Activated T-helper 2 cell treated with anti-CD3 and anti-CD28 coated beads, Interferon-gamma antibody, Interleukin-2, Interleukin-4, amounts not matched to agents 10 μg/mL and 5 μg/mL and 100 μg/mL, durations not matched to agents 14 hours and 24 hours and 36 hours (primary cell): ENCODE results near the gene EML3. TPM values are rescaled to one million over a fixed set of nuclear protein-coding genes. Genes with fewer than 3 reads are reported as not detected.
"Not testable (repeated sequence)": the region's sequence is repeated elsewhere in the genome, so short reads cannot be mapped to it uniquely, and the experiment has no call there.

ENCODE experiments used
- DNase-seq: peaks from one replicate; pipeline ENCODE4 v3.0.0; 2021; ENCODE audit warnings: low spot score
- H3K27ac Mint-ChIP-seq: one replicate; pipeline ENCODE4 v1.8.0; 2021; ENCODE audit warnings: mixed read lengths
- H3K27me3 Mint-ChIP-seq: one replicate; pipeline ENCODE4 v1.8.0; 2021; ENCODE audit warnings: low read depth, mixed read lengths
- H3K36me3 Mint-ChIP-seq: one replicate; pipeline ENCODE4 v1.8.0; 2021; ENCODE audit warnings: low read depth, mixed read lengths
- H3K4me1 Mint-ChIP-seq: one replicate; pipeline ENCODE4 v1.8.0; 2021; ENCODE audit warnings: low read depth, mixed read lengths
- H3K4me3 Mint-ChIP-seq: one replicate; pipeline ENCODE4 v1.8.0; 2021; ENCODE audit warnings: low read depth, mild to moderate bottlenecking, moderate library complexity, mixed read lengths
- H3K9me3 Mint-ChIP-seq: one replicate; pipeline ENCODE4 v1.8.0; 2021; ENCODE audit warnings: mixed read lengths
- intact Hi-C: fragments of 100-400 bp; cut with micrococcal nuclease; formaldehyde crosslinking; loops from one replicate; pipeline ENCODE4 v1.15.1; 2023
- total RNA-seq: library from RNA; stranded (reverse); gene quantifications from 2 replicates; pipeline ENCODE4 v1.2.3, GENCODE V29; 2022

Gene EML3, protein sequence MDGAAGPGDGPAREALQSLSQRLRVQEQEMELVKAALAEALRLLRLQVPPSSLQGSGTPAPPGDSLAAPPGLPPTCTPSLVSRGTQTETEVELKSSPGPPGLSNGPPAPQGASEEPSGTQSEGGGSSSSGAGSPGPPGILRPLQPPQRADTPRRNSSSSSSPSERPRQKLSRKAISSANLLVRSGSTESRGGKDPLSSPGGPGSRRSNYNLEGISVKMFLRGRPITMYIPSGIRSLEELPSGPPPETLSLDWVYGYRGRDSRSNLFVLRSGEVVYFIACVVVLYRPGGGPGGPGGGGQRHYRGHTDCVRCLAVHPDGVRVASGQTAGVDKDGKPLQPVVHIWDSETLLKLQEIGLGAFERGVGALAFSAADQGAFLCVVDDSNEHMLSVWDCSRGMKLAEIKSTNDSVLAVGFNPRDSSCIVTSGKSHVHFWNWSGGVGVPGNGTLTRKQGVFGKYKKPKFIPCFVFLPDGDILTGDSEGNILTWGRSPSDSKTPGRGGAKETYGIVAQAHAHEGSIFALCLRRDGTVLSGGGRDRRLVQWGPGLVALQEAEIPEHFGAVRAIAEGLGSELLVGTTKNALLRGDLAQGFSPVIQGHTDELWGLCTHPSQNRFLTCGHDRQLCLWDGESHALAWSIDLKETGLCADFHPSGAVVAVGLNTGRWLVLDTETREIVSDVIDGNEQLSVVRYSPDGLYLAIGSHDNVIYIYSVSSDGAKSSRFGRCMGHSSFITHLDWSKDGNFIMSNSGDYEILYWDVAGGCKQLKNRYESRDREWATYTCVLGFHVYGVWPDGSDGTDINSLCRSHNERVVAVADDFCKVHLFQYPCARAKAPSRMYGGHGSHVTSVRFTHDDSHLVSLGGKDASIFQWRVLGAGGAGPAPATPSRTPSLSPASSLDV
- 144 and 146 TPM in 2 replicates for total RNA-seq

DNA sequence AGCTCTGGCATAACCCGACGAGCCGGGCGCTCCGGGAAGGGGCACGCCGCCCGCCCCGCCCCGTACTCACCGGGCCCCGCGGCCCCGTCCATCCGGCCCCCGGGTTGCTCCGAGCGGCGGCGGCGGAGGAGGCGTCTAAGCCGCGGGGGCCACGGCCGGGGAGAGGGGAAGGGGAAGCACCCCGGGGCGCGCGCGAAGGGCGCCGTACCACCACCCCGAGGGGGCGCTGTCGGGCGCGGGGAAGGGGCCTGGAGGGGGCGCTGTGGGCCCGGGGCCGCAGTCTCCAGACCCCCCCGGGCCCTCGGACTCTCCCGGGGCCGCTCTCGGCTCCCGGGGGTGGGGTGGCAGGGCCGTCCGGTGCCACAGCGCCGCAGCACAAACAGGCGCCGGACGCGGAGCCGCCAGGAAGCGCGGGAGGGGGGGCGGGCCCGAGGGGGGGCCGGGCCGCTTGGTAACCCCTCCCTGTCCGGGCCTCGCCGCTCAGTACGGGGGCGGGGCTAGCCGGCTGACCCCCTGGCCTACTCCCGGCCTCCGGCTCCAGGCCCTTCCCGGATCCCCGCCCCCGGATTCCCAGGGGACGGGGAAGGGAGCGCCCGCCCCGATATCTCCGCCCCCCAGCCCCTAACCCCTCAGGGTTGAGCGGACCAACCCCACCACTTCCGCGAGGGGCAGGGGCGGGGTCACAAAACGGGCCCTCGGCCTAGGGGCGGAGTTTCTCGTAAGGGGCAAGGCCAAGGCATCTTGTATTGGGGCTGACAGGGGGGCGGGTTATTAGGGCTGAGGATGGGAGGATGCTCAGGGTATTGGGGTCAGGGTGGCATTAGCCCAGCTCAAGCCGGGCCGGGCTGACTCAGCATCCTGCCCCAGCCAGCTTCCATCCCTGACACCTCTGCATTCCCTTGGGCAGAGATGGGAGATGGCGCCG is at the start of gene EML3, which contains the start of gene ROM1:
Gene EML3 (minus strand): TSS at position 410 of the 925 bp plus-strand sequence. CDS start 318 bp downstream, at position 92.
Gene ROM1 (plus strand): TSS at position 892 of the 925 bp plus-strand sequence. CDS start 25 bp downstream, at position 917.
- Mint-ChIP-seq H3K27ac (peak within 1 kb of the TSS; percentile 95), H3K27me3 (no peaks in the 10 kb centered on the region), H3K4me1 (peaks cover 34% of the 10 kb centered on the region), H3K9me3 (no peaks in the 10 kb centered on the region), H3K4me3 (peak within 1 kb of the TSS; percentile 99), H3K36me3 (peaks cover 59% of the 10 kb centered on the region)
- DNase-seq: peak; percentile 86
- intact Hi-C loops: loop anchor here (1.0 to 5.0 kb wide), 4 partner anchors 9 to 52 kb away; partner anchors contain the start of genes B3GAT3, C11orf98, CSKMT and EEF1G

DNA sequence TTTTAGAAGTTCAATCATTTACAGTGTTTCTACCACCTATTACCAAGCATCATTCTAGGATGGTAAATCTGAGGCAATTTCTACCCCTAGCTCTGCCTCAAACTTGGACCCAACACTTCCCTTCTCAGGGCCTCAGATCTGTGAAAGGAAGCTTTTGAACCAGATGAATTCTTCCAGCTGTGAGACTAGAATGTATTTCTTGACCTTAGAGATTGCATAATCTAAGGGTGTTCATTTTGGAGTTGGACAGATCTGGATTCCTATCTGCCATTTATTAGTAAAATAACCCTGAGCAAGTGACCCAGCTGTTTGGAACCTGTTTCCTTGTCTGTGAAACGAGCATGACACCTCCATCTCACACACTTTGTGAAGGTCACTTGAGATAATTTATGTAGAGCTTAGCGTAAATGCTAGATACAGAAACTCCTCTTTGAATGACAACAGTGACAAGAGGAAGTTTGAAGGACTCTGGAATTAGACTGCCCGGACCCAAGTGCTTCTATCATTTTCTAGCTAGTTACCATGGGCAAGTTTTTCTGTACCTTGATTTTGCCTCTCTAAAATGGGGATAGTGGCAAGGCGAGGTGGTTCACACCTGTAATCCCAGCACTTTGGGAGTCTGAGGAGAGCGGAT is 44.3 kb upstream of the EML3 start:
- no peak overlapping the region for H3K4me3 Mint-ChIP-seq

DNA sequence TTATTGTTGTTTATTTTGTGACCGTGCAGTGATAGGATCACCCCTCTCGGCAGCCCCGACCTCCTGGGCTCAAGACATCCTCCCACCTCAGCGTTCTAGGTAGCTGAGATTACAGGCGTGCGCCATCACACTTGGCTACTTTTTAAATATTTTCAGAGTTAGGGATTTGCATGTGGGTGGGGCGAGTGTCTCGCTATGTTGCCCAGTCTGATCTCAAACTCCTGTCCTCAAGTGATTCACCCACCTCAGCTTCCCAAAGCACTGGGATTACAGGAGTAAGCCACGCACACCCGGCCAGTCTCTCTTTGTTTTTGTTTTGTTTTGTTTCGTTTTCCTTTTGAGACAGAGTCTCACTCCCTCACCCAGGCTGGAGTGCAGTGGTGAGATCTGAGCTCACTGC is 41.7 kb upstream of the EML3 start:
- intact Hi-C loops: loop anchor here (5.0 kb wide), 1 partner anchor 73 kb away; the partner anchor contains the start of genes HNRNPUL2 and TTC9C
- H3K4me3 Mint-ChIP-seq: peak overlapping the region; percentile 37
- peaks cover 10% of the 10 kb centered on the region for H3K4me1 Mint-ChIP-seq
- H3K27me3 Mint-ChIP-seq: no peaks in the 10 kb centered on the region
- H3K27ac Mint-ChIP-seq: peak overlapping the region; percentile 25
- H3K36me3 Mint-ChIP-seq: peaks cover 10% of the 10 kb centered on the region
- H3K9me3 Mint-ChIP-seq: no peaks in the 10 kb centered on the region
- no peak for DNase-seq

More for the DNA sequence above, 44.3 kb upstream of the EML3 start:
- H3K4me1 Mint-ChIP-seq: peaks cover 6% of the 10 kb centered on the region
- intact Hi-C loops: no loop called here
- H3K36me3 Mint-ChIP-seq: peaks cover 8% of the 10 kb centered on the region
- no peaks in the 10 kb centered on the region for H3K9me3 Mint-ChIP-seq
- no peak for DNase-seq
- no peak overlapping the region for H3K27ac Mint-ChIP-seq
- no peaks in the 10 kb centered on the region for H3K27me3 Mint-ChIP-seq

DNA sequence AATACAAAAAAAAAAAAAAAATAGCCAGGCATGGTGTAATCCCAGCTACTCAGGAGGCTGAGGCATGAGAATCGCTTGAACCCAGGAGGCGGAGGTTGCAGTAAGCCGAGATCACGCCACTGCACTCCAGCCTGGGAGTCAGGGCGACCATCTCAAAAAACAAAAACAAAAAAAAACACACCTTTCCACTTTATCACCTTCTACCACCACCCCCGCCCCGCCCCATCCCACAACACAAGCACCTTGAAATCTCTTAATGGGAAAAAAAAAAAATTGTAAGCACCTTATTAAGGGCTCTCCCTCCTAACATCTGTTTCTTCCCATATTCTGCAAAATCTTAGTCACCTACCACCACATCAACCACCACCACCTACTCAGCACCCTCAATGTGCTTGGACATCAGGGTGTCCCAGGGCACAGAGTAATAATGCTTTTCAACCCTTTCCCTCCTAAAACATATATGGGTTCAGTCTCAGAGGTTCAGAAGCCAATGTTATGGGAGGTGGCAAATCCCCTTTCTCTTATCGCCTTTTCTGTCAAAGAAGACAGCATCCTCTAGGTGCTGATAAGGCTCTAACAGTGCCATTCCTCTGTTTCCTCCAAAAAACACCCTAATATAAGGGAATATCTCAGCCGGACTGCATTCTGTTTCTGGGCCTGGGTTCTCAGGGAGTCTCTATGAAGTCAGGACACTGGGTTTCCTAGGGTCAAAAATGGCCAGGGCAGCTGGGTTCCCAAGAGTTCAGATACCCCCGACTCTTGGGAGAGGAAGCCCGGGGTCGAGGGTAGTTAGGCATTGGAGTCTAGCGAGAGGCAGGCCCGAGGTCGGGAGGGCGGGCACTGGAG is 39.8 kb upstream of the EML3 start:
- Mint-ChIP-seq H3K4me3 (peak overlapping the region; percentile 98), H3K27ac (peak overlapping the region; percentile 92), H3K27me3 (no peaks in the 10 kb centered on the region), H3K4me1 (peaks cover 10% of the 10 kb centered on the region), H3K36me3 (peaks cover 19% of the 10 kb centered on the region), H3K9me3 (no peaks in the 10 kb centered on the region)
- intact Hi-C loops: loop anchor here (1.0 to 5.0 kb wide), 4 partner anchors 19 to 75 kb away; partner anchors contain the start of genes EML3, HNRNPUL2, MTA2 and ROM1
- no peak for DNase-seq

DNA sequence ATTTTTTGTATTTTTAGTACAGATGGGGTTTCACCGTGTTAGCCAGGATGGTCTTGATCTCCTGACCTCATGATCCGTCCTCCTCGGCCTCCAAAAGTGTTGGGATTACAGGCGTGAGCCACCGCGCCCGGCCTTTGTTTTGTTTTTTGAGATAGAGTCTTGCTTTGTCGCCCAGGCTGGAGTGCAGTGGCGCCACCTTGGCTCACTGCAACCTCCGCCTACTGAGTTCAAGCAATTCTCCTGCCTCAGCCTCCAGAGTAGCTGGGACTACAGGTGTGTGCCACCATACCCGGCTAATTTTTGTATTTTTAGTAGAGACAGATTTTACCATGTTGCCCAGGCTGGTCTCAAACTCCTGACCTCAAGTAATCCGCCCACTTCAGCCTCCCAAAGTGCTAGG is 37.7 kb upstream of the EML3 start:
- not testable (repeated sequence) for H3K27me3 Mint-ChIP-seq, H3K9me3 Mint-ChIP-seq, DNase-seq, H3K27ac Mint-ChIP-seq, H3K4me3 Mint-ChIP-seq
- intact Hi-C loops: loop anchor here (5.0 kb wide), 1 partner anchor 77 kb away; the partner anchor contains the start of genes HNRNPUL2 and TTC9C
- Mint-ChIP-seq H3K4me1 (peaks cover 19% of the 10 kb centered on the region), H3K36me3 (peaks cover 27% of the 10 kb centered on the region)

DNA sequence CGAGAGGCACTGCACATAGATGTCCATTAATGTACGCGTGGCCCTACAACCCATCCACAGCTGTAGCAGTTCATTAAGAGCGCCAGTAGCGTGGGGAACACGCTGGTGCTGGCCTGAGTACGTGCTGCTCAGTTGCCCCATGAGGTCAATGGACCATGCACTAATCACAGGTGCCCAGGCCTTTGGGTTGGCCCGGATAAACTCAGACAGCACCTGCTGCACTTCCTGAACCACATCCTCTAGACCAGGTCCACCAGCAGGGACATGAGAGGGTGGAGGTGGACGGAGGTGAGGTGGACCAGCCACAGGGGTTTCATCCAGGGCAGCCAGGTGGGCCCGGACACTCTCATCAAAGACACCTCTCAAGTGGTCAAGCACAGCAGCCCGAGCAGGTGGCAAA is 36.9 kb upstream of the EML3 start:
- H3K27me3 Mint-ChIP-seq: no peaks in the 10 kb centered on the region
- H3K36me3 Mint-ChIP-seq: peaks cover 33% of the 10 kb centered on the region
- no peak overlapping the region for H3K27ac Mint-ChIP-seq
- H3K4me3 Mint-ChIP-seq: no peak overlapping the region
- intact Hi-C loops: no loop called here
- no peak for DNase-seq
- H3K9me3 Mint-ChIP-seq: no peaks in the 10 kb centered on the region
- H3K4me1 Mint-ChIP-seq: peaks cover 22% of the 10 kb centered on the region

DNA sequence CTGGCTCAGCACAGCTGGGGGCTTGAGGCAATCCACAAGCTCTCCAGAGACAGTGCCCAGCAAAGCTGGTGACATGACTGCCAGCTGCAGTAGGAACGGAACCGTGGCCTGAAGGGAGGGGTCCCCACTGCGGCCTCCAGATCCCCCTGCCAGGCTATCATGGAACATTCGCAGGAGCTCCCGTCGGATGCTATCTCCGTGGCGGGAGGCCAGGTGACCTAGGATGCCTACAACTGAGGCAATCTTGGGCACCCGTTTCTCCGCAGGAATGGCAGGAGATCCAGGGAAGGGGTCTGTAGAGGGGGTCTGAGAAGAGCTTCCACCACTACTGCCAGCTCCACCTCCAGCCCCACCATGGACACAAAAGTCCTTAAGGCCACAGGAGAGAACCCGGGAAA is 36.4 kb upstream of the EML3 start:
- H3K4me1 Mint-ChIP-seq: peaks cover 24% of the 10 kb centered on the region
- H3K36me3 Mint-ChIP-seq: peaks cover 38% of the 10 kb centered on the region
- no peak overlapping the region for H3K27ac Mint-ChIP-seq
- H3K4me3 Mint-ChIP-seq: no peak overlapping the region
- DNase-seq: no peak
- intact Hi-C loops: no loop called here
- H3K27me3 Mint-ChIP-seq: no peaks in the 10 kb centered on the region
- no peaks in the 10 kb centered on the region for H3K9me3 Mint-ChIP-seq

DNA sequence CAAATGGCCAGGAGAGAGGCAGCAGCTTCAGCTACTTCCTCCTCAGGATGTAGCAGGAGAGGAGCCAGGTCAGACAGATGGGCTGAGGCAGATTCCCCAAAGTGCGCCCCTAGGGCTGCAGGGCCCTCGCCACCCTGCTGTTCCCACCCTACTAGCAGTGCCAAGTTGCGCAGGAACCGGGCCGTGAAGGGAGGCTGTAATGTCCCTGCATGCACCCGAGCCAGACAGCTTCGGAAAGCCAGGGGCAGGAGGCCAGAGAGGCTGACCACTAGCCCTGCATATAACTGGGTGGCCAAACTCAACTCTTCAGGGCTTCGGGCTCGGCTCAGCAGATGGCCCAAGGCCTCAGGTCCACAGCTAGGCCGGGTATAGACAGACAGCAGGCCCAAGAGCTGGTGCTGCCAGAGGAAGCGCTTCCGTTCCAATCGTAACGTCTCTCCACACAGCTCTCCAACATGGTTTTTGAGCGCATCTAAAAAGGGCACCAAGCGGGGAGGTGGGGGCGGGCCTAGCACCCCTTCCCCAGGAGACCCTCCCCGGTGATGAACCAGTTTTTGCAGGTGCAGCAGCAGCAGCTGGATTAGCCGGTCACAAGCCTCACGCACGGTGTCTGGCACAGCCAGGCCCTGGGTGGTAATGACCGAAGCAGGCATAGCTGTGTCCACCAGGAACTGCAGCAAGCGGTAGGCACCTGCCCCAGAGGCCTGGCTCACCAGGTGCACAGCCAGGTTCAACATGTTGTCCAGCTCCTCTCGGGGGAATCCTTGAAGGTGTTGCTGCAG is 35.8 kb upstream of the EML3 start:
- Mint-ChIP-seq H3K27ac (no peak overlapping the region), H3K9me3 (no peaks in the 10 kb centered on the region), H3K27me3 (no peaks in the 10 kb centered on the region), H3K36me3 (peaks cover 40% of the 10 kb centered on the region), H3K4me1 (peaks cover 21% of the 10 kb centered on the region), H3K4me3 (no peak overlapping the region)
- no peak for DNase-seq
- intact Hi-C loops: no loop called here

DNA sequence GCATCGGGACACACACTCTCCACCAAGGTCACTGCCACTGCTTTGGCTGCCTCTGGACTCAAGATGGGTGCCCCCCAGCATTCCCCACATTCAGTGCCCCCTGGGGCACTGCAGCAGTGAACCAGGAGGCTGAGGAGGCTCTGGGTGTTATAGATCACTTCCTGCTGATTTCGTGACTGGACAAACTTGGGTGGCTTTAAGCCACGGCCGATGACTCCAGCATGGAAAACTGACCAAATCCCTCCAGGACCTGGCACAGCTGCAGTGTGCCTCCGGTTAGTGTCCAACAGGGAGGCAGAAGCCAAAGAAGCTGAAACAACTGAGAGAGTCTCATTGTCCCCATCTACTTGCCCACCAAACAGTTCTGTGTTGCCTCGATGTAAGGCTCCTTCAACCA is 35.0 kb upstream of the EML3 start:
- Mint-ChIP-seq H3K36me3 (peaks cover 42% of the 10 kb centered on the region), H3K27me3 (no peaks in the 10 kb centered on the region), H3K27ac (no peak overlapping the region), H3K9me3 (no peaks in the 10 kb centered on the region), H3K4me3 (no peak overlapping the region), H3K4me1 (peaks cover 23% of the 10 kb centered on the region)
- DNase-seq: no peak
- intact Hi-C loops: loop anchor here (2.0 kb wide), 2 partner anchors 17 to 57 kb away; partner anchors contain the start of genes C11orf98, CSKMT and TUT1

DNA sequence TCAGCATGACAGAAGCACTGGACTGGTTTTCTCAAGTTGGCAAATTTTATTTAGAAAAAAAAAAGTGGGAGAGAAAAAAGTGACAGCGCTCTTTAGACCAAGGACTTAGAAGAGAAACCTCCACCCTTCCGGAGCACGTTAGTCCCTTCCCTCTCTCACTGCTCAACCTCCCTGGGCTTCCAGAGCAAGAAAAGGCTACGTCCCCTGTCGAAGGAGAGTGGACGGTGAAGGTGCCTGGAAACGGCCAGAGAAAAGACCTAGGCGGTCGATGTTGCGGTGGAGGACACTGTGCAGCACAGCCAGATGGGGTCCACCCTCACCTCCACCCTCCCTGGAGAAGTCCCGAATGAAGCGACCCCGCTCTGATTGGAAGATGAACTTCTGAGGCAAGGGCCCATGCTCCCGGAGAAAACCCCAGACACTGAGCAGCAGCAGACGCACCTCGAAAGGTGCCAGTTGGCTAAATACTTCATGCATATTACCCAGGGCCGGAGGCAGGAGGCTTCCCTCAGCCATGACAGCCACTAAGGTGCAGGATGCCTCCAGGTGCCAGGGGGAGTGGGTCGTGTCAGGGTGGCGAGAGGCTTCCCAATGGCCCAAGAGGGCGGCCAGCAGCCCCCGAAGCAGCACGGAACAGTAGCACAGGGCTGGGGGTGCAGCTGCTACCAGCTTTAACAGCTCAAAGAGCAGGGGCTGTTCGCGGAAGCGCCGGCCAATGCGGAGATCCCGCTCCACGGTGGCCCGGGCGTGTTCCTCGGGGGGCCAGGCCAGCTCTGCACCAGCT is 34.4 kb upstream of the EML3 start:
- peaks cover 21% of the 10 kb centered on the region for H3K4me1 Mint-ChIP-seq
- peak overlapping the region; percentile 98 for H3K4me3 Mint-ChIP-seq
- peak overlapping the region; percentile 97 for H3K27ac Mint-ChIP-seq
- H3K9me3 Mint-ChIP-seq: no peaks in the 10 kb centered on the region
- H3K27me3 Mint-ChIP-seq: no peaks in the 10 kb centered on the region
- intact Hi-C loops: loop anchor here (1.0 to 2.0 kb wide), 5 partner anchors 18 to 62 kb away; partner anchors contain the start of genes C11orf98, CSKMT, TUT1 and UQCC3
- DNase-seq: no peak
- peaks cover 40% of the 10 kb centered on the region for H3K36me3 Mint-ChIP-seq
